GM19395 (cell line): ENCODE results near the gene DOK6.

Experiments used
- ATAC-seq: cut with Tn5 transposase; IDR thresholded peaks from one replicate; pipeline ENCODE4 v1.9.1; 2021; ENCODE audit warnings: mild to moderate bottlenecking, moderate library complexity; ENCODE audit not compliant: unreplicated experiment

The DOK6 gene

DNA sequence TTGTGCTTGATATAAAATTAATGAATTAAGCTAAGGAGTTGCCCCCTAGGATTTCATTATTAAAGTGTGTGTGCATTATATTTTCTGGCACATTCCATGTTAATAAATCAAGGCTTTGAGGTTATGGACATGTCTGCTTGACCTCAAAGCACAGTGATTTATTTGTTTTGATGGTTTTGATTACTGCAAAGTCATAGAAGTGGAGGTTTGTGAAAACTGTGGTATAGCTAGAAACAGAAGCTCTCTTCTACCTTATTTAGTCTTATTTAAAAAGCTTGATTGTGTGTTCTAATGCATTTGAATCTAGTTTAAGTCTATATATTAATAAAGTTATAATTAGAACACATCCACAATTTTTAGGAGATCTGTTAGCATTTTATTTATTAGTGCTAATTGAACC is 32.2 kb downstream of the DOK6 start:
- ATAC-seq, result no peak

DNA sequence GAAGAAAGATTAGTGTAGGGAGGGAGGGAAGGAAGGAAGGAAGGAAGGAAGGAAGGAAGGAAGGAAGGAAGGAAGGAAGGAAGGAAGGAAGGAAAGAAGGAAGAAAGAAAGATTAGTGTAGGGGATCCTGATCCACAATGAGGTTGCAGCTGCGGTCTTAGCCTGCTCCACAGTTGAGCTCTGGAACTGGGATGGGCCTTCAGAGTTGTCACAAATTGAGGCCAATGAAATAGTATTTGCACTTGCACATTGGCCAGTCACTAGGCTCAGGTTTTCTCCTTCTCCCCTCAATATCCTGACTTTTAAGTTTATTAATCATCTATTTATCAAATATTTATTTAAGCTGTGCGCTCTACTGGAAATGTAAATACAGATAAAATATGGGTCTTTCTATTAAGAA is 34.3 kb downstream of the DOK6 start:
- ATAC-seq, result no peak

- no peak for ATAC-seq
Measured at GRCh38 chr18:69444221-69444620, 43.5 kb downstream of the DOK6 start.

GRCh38 chr18:69447886-69448285 is 47.2 kb downstream of the DOK6 start:
- no peak for ATAC-seq

DNA sequence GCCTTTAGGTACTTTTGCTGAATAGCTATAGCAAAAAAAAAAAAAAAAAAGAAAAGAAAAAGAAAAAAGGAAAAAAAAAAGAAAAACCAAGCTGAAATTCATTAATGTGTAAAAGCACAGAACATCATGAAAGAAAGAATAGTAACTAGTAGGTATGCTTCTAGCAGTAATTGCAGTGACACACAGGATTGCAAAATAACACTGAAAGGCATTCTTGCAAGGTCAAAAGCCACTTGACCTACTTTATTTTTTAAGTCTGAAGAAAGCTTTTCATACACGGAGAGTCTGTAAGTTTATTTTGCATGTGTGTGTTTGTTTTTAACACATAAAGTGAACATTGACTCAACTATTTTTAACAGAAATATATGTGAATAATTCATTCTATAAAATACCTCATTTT is 54.4 kb downstream of the DOK6 start:
- ATAC-seq, result no peak

- ATAC-seq, result peak; percentile 56
Measured at GRCh38 chr18:69469444-69469919, 68.8 kb downstream of the DOK6 start.

DNA sequence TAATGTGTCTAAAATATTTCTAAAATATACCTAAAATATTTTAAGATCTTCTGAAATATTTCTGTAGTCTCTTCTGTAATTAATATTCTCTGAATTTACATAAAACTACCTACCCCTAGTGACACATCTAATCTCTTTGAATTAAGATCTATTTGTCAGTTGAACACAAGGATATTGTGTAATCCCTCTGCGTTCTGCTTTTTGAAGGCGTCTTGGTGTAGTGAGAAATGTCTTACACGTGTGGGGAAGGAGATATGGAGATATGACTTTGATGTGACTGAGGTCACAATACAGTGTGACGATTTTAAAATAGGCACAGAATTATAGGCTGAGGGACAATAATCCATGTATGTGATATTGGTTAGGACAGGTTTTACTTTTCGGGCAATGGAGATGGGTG is 79.8 kb downstream of the DOK6 start:
- no peak for ATAC-seq

GRCh38 chr18:69483574-69483973 is 82.9 kb downstream of the DOK6 start:
- no peak for ATAC-seq

DNA sequence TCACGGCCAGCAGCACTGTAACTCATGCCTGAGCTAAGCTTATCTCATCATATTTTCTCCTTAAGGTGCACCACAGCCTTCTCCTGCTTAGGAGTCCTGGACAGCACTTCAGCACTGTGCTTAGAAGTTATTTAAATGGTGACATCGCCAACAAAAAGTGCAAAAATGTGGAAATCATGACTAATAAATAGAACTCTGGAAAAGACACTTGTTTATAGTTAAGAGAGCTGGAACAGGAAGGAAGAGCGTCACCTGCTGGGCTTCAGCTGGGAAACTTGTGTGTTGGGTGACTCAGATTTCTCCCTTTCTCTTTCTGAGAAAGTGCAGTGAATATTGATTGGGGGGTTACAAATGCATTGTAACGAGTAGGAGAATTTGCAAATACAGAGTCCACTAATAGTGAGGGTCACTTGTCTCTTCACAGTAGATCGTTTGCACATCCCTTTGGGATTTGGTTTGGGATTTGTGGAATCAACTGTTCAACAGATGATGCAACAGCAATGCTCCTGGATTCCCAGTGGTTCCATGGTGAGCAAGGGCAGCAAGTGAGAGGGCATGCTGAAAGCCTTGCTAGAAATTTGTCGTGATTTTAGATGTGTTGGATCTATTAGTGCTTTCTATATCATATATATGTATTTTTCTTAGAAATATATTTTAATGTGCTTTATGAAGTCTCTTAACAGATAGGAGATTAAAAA is 84.2 kb downstream of the DOK6 start:
- no peak for ATAC-seq

DNA sequence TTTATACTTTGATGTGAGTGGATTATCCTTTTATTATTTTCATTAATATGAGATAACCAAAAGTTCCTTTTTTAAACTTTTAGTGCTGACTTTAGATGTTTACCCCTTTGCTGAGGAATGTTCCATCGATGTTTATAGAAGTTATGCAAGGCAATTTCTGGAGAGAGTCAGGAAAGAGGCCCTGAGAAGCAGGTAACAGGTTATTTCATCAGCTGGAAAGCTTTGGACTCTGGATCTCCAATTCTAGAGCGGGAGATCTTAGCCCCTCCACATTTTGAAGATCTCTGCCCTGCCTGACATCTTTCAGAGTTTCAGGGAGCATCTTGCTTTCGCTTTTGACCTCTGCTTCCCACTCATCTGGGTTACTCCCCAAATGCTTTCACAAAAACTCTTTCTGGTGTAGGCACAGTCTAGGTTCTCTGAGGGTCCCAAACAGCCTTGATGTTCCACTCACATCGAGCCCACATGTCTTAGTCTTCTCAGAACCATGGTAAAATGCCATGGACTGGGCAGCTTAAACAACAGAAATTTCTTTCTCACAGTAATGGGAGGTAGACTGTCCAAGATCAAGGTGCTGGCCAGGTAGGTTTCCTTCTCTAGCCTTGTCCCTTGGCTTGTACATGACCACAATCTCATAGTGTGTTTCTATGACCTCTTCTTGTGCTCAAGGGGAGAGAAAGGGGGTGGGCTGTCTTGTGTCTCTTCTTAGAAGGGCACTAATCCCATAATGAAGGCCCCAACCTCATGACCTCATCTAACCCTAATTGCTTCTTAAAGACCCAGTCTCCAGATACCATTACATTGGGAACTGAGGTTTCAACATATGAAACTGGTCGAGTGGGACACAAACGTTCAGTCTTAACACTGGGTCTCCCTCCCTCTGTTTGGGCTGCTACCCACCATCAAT is 87.1 kb downstream of the DOK6 start:
- ATAC-seq, result no peak

GRCh38 chr18:69490072-69490471 is 89.4 kb downstream of the DOK6 start:
- no peak for ATAC-seq

DNA sequence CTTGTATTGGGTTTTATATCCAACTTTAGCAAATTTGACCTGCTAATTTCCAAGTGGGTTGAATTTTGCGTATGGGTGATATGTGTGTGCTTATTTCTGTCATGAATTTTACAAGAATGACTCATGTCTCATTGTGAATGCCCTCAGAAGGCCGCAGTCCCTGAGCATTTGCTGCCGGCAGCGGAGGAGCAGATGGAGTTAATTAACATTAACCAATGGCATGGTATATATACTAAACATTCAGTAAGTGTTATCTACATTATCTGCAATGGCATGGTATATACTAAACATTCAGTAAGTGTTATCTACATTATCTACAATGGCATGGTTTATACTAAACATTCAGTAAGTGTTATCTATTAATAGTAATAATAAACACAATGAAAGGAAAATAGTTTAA is 90.1 kb downstream of the DOK6 start:
- ATAC-seq, result no peak

DNA sequence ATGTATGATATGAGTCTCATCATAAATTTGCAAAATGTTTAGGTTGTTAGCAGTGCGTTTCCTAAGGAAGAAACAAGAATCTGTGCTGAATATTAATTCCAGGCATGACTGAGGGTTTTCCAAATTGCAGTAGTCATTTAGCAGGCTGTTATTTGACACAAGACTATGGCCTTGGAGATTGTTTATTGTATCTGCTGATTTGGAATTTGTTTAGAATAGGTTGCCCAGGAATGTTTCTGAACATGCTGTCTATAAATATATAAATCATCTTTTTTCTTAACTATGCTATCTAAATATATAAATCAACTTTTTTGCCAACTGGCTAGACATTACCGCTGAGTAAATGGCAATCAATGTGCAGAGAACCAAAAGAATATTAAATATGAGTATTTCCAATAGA is 90.9 kb downstream of the DOK6 start:
- no peak for ATAC-seq

DNA sequence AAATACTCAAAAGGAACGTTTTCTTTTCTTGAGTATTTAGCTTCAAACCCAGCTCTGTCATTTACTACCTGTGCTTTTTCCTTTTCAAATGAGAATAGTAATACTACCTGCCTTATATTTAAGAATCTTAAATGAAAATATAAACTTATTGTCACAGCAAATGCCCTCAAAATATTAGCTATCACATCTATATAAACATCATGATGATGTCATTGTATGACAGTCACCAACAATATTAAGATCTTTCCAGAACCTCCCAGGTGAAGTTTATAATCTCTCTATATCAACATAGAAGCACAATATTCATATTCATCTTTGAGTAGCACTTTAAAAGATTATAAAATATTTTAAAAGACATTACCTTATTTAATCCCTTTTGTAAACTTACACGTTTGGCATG is 92.2 kb downstream of the DOK6 start:
- no peak for ATAC-seq

GRCh38 chr18:69494841-69495240 is 94.2 kb downstream of the DOK6 start:
- ATAC-seq, result no peak

GRCh38 chr18:69495338-69495737 is 94.7 kb downstream of the DOK6 start:
- ATAC-seq, result no peak

DNA sequence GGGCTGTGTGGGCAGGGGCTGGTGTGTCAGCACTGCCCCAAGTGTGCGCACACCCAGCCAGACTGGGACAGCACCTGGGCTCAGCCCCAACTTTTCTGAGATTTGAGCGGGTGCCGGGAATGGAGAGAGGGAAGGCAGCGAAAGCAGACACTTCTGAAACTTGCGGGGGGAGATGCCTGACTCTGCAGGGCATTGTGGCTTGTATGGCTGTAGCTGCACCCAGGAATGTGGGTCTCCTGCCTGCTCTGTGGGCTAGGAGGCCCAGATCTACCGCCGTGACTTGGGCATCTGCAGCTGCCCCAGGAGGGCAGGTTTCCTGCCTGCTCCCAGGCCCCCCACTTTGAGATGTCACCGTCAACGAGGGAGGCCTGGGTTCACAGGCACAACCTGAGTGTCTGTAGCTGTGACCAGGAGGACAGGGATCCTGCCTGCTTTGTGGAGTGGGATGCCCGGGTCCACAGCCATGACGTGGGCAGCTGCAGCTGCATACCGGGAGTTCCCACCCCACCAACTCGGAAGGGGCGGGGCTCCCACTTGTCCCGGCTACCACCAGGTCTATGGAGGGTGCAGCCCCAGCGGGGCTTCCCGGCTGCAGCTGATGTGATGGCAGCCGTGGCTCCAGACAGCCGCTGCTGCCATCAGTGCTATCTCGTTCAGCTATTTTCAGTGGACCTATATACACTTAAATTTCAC is 95.3 kb downstream of the DOK6 start:
- no peak for ATAC-seq

DNA sequence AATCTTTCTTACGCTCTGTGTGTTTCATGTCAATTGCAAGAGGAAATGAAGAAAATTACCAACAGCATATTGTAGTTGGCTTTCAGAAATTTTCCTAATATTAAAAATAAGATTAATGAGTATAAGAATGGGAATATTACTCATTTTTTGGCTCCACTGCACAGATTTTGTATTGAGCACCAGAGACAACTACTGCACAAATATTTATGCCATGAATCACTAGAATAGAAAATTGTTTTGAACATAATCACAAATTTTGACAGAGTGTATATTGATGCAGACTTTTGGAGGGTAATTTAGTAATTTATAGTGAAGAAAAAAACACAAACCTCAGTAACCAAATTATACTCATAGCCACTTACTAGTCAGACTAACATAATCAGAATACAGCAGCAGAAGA is 118.3 kb downstream of the DOK6 start:
- ATAC-seq, result no peak

DNA sequence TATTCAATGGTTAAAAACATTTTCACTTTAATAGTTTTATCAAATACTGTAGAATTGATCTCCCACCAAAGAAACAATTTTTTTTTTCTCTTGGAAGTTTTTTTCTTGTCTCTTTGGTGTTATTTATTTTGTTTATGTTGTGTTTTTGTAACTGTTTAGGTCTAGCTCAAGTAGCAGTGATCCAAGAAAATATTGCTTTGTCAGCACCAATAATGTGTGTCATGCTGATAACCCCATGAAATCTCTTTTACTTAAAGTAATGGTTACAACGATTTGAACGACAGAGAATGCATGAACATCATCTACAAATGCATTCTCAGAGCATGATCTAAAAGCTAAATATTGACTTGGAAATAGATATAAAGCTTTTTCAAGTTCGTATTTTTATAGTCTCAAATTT is 122.9 kb downstream of the DOK6 start:
- no peak for ATAC-seq

GRCh38 chr18:69528435-69528834 is 127.7 kb downstream of the DOK6 start:
- no peak for ATAC-seq

- ATAC-seq, result no peak
Measured at GRCh38 chr18:69529151-69529550, 128.5 kb downstream of the DOK6 start.

DNA sequence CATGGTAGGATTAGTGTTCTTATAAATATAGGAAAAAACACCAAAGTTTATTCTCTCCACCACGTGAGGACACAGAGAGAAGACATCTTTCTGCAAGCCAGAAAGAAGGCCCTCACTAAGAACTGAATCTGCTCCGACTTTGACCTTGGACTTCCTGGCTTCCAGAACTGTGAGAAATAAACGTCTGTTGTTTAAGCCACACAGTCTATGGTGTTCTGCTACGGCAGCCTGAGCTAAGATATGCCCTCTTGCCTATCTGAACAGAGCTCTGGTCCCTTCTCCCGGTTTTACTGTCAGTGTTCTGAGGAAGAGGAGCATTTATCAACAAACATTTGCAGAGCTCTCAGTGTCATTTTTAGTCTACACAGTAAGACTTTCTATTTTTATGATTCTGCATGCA is 131.3 kb downstream of the DOK6 start:
- ATAC-seq, result no peak
